PC-9 (cell line): ENCODE data around the gene PTX4.

Experiments
- EZH2 ChIP-seq: fragments of 200-600 bp; sonication (generic); IDR thresholded peaks from 2 replicates; pipeline ENCODE4 v1.8.0; 2017; ENCODE audit warnings: antibody characterized with exemption, low read depth
- TF ChIP-seq, protein P1 (sequence below): fragments of 200-600 bp; sonication (generic); conservative IDR thresholded peaks from 2 replicates; pipeline ENCODE4 v1.6.1; 2017; ENCODE audit warnings: mixed run types, antibody characterized with exemption, mild to moderate bottlenecking, moderate library complexity

DNA sequence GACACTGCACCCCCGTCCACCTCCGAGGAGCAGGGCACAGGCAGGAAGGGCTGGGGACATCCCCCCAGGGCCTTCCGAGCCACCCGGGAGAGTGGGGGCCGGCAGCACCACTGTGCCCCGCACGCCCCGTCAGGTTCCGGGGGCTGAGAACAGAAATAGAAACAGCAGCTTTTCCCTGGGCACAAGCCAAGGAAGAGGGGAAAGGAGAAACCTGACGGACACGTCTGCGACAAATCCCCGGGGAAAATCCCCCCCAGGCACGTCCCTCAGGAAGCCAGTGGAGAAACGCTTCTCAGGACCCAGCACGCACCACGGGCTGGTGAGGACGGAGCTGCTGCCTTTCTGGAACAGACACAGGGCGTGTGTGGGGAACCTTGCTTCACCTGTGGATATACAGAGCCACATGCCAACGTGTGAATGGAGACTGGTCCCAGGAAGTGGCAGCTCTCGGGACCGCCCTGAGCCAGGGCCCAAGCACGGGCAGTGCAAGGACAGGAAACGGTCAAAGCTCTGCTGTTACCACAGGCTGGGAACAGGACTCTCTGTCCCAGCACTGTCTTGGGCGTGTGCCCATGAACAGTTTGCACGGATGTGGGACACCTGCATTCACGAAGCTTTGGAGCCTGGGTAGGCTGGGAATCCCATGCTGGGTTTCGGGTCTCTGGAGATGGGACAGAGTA lies 43.5 kb upstream of the PTX4 start:
- TF ChIP-seq, protein P1, sequence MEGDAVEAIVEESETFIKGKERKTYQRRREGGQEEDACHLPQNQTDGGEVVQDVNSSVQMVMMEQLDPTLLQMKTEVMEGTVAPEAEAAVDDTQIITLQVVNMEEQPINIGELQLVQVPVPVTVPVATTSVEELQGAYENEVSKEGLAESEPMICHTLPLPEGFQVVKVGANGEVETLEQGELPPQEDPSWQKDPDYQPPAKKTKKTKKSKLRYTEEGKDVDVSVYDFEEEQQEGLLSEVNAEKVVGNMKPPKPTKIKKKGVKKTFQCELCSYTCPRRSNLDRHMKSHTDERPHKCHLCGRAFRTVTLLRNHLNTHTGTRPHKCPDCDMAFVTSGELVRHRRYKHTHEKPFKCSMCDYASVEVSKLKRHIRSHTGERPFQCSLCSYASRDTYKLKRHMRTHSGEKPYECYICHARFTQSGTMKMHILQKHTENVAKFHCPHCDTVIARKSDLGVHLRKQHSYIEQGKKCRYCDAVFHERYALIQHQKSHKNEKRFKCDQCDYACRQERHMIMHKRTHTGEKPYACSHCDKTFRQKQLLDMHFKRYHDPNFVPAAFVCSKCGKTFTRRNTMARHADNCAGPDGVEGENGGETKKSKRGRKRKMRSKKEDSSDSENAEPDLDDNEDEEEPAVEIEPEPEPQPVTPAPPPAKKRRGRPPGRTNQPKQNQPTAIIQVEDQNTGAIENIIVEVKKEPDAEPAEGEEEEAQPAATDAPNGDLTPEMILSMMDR = no peak
- TF ChIP-seq EZH2 = no peak
